ENCODE results near the gene FKBP1B. TPM values are rescaled to one million over a fixed set of nuclear protein-coding genes. Genes with fewer than 3 reads are reported as not detected.

FKBP1B gene
- total RNA-seq, 1 experiment from 2014 or later: 59.7 TPM

- no peak for DNase-seq
- Histone ChIP-seq H3K23ac (ENCODE audit: insufficient read length, low read depth, low read length) (no peak overlapping the region), H3K4me1 (ENCODE audit: insufficient read depth, low read length) (no peaks in the 10 kb centered on the region), H2BK12ac (ENCODE audit: insufficient read length, low read depth, low read length) (no peak overlapping the region), H3K18ac (ENCODE audit: insufficient read length, low read depth, low read length) (no peak overlapping the region), H3T11ph (ENCODE audit: low read length) (no peak overlapping the region), H3K4ac (ENCODE audit: low read depth, low read length) (no peak overlapping the region), H3K14ac (ENCODE audit: insufficient read depth, low read length) (no peak overlapping the region), H3K9me3 (ENCODE audit: control insufficient read depth, low read depth, low read length) (no peaks in the 10 kb centered on the region), H2BK5ac (ENCODE audit: insufficient read length, low read length) (no peak overlapping the region), H3K79me1 (ENCODE audit: insufficient read depth, low read depth, low read length, poor library complexity, severe bottlenecking) (peaks cover 2% of the 10 kb centered on the region), H2BK15ac (ENCODE audit: low read depth, low read length) (no peak overlapping the region), H4K8ac (replicated peaks; ENCODE audit: insufficient read length, low read depth, low read length) (no peak overlapping the region), H3K27me3 (ENCODE audit: insufficient read depth, low read length) (no peaks in the 10 kb centered on the region), H3K56ac (ENCODE audit: insufficient read length, low read depth, low read length) (no peak overlapping the region), H2AFZ (ENCODE audit: low read length) (no peak overlapping the region), H2BK20ac (ENCODE audit: low read depth, low read length, poor library complexity, severe bottlenecking) (no peak overlapping the region), H2AK5ac (ENCODE audit: insufficient read length, low read length) (no peak overlapping the region), H3K4me2 (ENCODE audit: insufficient read depth, insufficient read length, low read length) (no peak overlapping the region), H4K20me1 (ENCODE audit: control insufficient read depth, insufficient read depth, insufficient read length) (no peaks in the 10 kb centered on the region), H3K9ac (ENCODE audit: extremely low read depth, insufficient read length, low read length) (no peak overlapping the region), H4K91ac (ENCODE audit: insufficient read length, low read depth, low read length) (no peak overlapping the region), H3K79me2 (ENCODE audit: insufficient read depth, low read length) (no peaks in the 10 kb centered on the region; the same call in 1 of the 2 replicates), H3K23me2 (ENCODE audit: insufficient read length, low read depth, low read length, poor library complexity, severe bottlenecking) (peaks cover 6% of the 10 kb centered on the region), H2BK120ac (ENCODE audit: low read depth, low read length, poor library complexity, severe bottlenecking) (no peak overlapping the region), H3K27ac (ENCODE audit: insufficient read length, low read depth, low read length) (no peak overlapping the region), H4K5ac (ENCODE audit: insufficient read length, low read depth, low read length) (no peak overlapping the region)
- Mint-ChIP-seq H3K27me3 (ENCODE audit: low read depth) (no peaks in the 10 kb centered on the region), H3K27ac (no peak overlapping the region), H3K9me3 (no peaks in the 10 kb centered on the region), H3K4me3 (no peak overlapping the region), H3K36me3 (ENCODE audit: insufficient read depth in 1 of 3, low read depth in 3 of 3) (peaks cover 30 to 55% (median 45%) of the 10 kb centered on the region in 3 experiments), H3K4me1 (peaks cover 8 to 10% of the 10 kb centered on the region in 2 experiments)
- no CpG with 5 or more reads among the region's 4 CpGs for WGBS (ENCODE audit: extremely low coverage, insufficient read length, low lambda C conversion rate)
- no peak for TF ChIP-seq CTCF (conservative IDR thresholded peaks at IDR 0.05)
Observed at GRCh38 chr2:24072259-24072658, 22.7 kb downstream of the FKBP1B start.
